COLO668 (cell line): ENCODE measurements around the gene LIN28B.
"Not testable (repeated sequence)": the region's sequence is repeated elsewhere in the genome, so short reads cannot be mapped to it uniquely, and the experiment has no call there.

Experiments
- DNase-seq: peaks from one replicate; lab custom pipeline; 2025; ENCODE audit not compliant: unreplicated experiment; lab: John Stamatoyannopoulos, UW

LIN28B gene

GRCh38 chr6:104956731-104957294 lies at the start of gene LIN28B:
Gene LIN28B (plus strand): TSS chr6:104957107. CDS start chr6:104957251, 144 bp downstream.
- no peak for DNase-seq

DNA sequence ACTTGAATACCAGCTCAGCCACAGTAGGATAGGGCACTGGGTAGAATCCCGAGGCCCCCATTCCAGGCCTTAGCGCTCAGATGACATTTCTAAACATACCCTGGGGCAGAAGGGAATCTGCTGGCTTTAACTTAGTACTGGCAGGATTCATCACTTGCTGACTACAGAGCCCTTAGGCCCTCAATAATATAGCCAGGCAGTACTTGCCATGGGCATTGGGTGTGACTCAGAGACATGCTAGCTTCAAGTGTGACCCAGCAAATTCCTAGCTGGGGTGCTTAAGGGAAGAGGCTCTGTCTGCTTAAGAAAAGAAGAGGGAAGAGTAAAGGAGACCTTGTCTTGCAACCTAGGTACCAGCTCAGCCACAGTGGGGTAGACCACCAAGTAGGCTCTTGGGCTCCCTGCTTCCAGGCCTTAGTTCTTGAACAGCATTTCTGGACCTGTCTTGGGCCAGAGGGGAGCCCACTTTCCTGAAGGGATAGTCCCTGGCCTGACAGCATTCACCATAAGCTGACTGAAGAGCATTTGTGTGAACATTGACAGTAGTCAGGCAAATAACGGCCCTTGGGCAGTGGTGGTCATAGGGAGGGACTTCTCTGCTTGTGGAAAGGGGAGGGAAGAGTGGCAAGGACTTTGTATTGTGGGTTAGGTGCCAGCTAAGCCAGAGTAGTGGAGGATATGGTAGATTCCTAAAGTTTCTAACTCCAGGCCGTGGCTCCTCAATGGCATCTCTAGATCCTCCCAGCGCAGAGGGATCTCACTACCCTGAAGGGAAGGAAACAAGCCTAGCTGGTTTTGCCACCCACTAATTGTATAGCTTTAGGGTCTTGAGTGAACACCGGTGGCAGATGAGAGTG lies 48.6 kb upstream of the LIN28B start:
- no peak for DNase-seq

- no peak for DNase-seq
Measured at GRCh38 chr6:104908888-104909525, 47.9 kb upstream of the LIN28B start.

DNA sequence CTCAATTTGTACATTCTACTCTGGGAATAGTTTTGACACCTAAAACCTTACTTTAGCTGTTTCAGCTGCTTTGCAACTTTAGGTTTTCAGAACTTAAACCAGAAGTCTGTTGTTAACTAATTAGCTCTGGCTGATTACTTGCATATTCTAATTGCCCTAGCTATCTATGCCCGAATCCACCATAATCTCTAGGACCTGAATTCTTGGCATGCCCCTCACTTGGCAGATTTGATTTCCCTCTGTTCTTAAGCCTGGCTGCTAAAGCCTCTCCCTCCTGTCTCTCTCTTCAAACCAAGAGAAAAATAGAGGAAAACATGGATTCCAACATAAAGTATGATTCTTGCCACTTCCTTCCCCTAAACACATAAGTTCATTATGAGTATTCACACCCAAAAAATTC lies 35.0 kb upstream of the LIN28B start:
- no peak for DNase-seq

DNA sequence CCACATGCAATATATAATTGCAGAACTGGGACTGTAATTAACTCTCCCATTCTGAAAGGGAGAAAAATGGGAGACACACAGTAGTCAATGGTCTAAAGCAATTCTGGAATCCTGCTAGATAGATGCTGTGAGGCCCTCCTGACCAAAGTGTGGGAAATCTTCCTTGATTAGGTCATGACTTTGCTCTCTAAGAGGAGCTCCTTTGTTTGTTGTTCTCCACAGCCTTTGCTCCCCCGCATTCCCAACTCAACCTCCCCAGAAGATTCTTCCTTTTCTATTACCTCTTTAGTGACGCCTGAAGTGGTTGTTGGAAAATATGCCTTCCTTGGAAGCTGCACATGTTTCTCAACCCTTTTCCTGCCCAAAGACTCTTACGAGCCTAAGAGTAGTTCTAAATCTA lies 28.8 kb upstream of the LIN28B start:
- no peak for DNase-seq

DNA sequence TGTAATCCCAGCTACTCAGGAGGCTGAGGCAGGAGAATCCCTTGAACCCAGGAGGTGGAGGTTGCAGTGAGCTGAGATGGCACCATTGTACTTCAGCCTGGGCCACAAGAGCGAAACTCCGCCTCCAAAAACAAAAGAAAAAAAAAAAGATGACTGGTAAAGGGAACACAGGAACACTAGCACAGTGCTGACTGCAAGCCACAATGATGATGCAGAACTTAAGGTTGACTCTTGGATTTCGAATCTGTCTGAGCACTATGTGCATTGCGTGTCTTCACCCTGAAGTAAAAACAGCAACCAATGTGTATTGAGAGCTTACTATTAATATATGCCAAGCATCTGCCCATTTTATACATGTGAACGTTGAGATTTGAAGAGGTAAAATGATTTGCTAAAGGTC lies 27.6 kb upstream of the LIN28B start:
- no peak for DNase-seq

GRCh38 chr6:104930939-104931338 lies 26.0 kb upstream of the LIN28B start:
- no peak for DNase-seq

DNA sequence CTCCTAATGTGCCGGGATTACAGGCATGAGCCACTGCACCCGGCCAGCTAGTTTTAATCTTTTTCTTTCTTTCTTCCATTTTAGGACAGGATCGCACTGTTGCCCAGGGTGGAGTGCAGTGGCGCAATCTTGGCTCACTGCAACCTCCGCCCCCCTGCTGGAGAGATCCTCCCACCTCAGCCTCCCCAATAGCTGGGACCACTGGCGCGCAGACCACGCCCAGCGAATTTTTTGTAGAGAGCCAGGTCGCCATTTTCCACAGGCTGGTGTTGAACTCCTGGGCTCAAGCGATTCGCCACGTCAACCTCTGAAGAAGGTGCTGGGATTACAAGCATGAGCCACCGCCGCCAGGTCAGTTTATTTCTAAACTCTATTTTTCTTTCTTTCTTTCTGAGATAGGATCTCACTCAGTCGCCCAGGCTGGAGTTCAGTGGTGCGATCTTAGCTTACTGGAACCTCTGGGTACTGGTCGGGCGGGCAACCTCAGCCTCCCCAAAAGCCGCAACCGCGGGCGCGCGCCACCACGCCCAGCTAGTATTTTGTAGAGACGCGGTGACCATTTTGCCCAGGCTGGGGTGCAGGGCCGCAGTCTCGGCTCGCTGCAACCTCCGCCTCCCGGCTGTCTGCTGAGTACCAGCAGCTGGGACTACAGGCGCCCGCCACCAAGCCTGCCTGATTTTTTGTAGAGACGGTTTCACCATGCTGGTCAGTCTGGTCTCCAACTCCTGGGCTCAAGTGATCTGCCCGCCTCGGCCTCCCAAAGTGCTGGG lies 20.0 kb upstream of the LIN28B start:
- no peak for DNase-seq

- no peak for DNase-seq
Measured at GRCh38 chr6:104940238-104940892, 16.5 kb upstream of the LIN28B start.

GRCh38 chr6:104940893-104941728 lies 15.8 kb upstream of the LIN28B start:
- no peak for DNase-seq

GRCh38 chr6:104941729-104942091 lies 15.2 kb upstream of the LIN28B start:
- DNase-seq, result no peak

- no peak for DNase-seq
Measured at GRCh38 chr6:104943781-104944180, 13.1 kb upstream of the LIN28B start.

DNA sequence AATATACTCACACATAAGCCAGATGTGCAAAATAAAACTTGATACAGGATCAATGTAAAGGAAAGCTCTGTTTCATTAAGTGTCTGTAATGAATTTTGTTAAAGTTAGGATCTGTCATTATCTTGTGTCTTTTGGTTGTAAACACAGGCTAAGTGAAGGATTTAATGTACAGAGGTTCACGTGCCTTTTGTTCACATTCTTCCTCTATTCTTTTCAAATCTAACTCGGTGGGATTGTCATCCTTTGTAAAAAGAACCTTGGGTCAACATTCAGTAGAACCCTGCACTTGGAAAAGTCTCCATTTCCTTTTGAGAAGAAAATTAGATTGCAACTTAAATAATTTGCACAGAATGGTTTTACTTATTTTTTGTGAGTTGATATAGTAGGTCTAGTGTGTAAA lies 7.7 kb upstream of the LIN28B start:
- no peak for DNase-seq

DNA sequence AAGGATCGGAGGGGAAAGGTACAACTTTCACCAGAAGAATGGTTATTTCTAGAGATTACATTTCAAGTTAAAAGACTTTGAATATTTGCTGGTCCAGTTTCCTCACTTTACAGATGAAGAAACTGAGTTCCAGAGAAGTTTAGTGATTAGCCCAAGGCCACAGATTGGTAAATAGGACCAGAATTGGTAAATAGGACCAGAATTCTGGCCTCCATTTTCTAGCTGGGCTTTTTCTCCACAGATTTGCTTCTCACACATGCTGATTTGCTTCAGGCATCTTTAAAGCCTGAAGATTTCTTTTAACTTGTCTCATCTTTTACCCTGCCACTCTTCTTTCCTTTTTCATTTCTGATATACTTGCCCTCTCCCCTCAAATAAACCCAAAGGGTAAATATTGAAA lies 5.2 kb upstream of the LIN28B start:
- no peak for DNase-seq

GRCh38 chr6:104952911-104953399 lies 4.0 kb upstream of the LIN28B start:
- DNase-seq, result no peak

GRCh38 chr6:104953400-104954189 lies 3.3 kb upstream of the LIN28B start:
- DNase-seq, result not testable (repeated sequence)

DNA sequence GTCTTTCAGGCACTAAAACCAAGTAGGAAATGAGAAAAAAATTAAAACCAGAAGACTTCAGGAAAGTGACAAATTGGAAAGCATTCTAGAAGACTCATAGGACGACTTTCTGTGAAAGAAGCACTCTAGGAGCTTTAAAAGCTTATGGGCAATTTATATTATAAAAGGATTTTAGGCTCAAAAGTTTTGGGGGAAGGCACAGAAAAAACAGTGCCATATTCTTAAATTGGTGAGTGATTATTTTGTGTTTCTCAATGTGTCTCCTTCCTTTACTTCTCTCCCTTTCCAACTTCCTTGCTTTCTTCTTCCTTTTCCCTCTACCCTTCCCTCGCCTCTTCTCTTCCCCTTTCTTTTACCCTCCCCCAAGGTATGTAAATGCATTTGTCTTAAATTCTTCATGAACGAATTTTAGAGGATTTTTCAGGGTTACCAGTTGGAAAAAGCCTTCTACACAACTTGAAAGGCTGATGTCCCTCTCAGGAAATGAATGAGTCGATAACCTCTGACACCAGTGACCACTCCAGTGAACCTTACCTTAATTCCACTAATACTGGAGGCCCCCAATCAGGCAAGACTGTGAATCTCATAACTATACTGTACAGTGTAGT lies 2.6 kb upstream of the LIN28B start:
- DNase-seq, result no peak

DNA sequence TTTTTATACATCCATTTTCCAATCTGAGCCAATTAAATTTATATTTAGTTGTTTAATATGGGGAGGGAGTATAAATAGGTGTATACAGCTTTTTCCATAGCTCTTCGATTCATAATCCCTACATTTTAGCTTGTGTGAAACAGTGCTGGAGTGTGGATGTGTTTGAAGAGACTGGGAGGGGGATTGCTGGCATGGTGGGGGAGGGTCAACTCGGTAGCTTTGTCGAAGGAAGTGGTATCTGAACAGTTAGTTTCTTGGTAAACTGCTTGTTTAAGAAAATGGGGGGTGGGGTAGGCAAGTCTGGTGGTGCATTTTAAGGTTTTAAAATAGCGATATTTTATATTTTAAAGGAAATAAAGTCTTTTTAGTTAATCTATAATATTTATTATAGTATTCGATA lies 1.4 kb upstream of the LIN28B start:
- no peak for DNase-seq
